HG03442 (cell line): ENCODE measurements around the gene TTC28.

Experiments used
- ATAC-seq: cut with Tn5 transposase; IDR thresholded peaks from one replicate; pipeline ENCODE4 v1.9.1; 2021; ENCODE audit warnings: mild to moderate bottlenecking, moderate library complexity; ENCODE audit not compliant: unreplicated experiment

TTC28 gene

DNA sequence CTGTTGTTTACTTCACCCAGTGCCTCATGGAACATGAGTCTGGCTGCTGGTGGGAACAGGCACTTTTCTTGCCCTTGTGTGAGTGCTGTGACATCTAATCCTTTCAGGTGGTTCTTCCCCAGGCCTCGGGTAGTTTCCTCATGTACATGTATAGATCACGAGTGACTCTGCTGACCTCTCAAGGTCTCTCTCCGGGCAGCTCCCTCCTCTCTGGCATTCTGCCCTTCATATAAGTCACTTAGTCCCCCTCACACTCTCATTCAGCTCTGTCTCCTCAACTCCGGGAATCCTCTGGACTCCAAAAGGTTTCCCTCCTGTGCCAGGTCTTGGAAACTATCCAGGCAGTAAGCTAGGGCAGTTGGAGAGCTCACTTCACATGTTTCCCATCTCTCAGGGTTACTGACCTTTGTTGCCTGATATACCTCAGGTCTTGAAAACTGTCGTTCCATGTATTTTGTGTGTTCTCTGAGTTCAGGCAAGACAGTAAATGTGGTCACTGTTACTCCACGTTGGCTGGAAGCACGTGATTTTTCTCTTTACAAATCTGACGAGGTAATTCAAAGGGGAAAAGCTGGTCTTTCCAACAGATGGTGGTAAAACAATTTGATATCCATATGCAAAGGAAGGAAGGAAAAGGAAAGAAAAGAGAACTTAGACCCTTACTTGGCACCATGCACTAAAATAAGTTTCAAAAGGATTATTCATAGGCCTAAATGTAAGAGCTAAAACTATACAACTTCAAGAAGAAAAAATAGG lies 720.1 kb downstream of the TTC28 start:
- no peak for ATAC-seq

DNA sequence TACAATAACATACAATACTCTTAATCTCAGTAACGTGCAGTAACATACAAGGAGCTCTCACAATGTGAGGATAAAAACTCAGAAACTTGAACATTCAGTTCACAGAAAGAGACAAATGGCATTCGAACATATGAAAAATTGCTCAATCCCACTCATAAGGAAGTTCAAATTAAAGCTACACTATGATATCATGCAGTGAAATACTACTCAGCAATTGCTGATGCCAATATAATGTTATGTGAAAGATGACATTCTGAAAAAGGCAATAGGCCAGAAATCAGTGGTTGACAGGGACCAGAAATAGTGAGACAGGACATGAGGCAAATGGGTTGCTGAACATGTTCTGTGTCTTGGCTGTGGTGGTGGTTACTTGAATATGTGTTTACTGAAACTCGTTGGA lies 726.9 kb downstream of the TTC28 start:
- no peak for ATAC-seq

DNA sequence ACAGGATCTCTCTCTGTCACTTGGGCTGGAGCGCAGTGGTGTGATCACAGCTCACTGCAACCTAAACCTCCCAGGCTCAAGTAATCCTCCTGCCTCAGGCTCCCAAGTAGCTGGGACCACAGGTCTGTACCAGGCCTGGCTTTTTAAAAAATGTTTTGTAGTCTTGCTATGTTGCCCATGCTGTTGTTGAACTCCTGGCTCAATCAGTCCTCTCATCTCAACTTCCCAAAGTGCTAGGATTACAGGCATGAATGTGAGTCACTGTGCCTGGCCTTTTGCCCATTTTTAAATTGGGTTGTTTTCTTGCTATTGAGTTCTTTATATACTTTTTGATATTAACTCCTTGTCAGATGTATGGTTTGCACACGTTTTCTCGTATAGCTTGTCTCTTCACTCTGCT lies 727.5 kb downstream of the TTC28 start:
- ATAC-seq: no peak

DNA sequence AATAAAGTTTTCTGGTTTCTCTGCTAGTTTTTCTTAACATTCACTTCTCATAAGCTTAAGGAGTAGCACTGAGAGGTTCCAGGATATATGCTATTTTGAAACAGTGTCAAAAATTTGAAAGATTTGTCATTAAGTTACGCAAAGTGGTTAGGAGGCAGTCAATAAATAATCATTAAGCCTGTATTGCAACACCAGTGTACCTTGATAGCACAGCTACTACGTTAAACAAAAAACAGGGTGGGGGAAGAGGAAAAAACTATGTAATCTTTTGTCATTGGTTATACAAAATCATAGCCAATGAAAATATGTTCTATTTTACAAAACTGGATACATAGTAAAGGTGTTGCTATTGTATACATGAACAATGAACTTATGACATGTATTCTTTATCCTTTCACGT lies 730.2 kb downstream of the TTC28 start:
- no peak for ATAC-seq

DNA sequence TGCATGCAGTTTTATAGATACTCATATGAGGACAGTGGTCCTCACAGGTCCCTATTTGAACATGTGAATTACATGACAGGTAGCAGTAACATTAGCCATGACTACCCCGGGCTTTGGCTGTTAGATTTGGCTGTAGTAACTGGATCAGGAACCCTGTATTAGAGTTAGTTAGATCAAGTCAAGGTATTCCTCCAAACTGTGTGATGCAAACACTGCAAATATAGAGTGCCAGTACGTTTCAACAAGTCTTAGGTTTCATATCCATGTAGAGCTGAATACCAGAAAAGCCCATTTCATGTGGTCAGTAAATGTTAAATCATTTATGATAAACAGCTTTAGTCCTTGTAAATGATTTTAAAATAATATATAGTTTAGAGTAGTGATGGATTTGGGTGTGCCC lies 731.1 kb downstream of the TTC28 start:
- ATAC-seq: no peak

DNA sequence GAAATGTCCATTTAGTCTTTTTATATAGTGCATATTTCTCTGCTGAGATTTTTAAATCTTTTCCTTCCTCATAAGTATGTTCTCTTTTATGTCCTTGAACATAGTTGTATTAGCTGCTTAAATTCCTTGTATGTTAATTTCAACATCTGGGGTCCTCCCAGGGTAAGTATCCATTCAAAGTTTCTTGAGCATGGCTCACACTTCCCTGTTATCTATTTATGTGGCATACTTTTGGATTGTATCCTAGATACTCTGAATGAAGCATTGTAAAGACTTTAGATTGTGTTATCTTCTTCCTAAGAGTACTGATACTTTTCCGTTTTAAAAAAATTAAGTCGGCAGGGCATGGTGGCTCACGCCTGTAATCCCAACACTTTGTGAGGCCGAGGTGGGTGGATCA lies 732.2 kb downstream of the TTC28 start:
- no peak for ATAC-seq

DNA sequence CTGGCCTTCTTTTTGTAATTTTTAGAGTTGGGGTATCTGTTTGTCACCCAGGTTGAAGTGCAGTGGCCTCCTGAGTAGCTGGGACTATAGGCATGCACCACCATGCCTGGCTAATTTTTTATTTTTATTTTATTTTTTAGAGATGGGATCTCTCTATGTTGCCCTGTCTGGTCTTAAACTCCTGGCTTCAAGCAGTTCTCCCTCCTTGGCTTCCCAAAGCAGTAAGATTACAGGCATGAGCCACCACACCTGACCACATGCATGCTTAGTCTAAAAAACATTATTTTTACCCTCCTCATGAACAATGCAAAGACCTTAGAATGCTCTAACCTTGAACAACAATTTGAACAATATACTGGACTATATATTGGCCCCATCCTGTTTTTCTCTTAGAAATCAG lies 738.5 kb downstream of the TTC28 start:
- no peak for ATAC-seq

DNA sequence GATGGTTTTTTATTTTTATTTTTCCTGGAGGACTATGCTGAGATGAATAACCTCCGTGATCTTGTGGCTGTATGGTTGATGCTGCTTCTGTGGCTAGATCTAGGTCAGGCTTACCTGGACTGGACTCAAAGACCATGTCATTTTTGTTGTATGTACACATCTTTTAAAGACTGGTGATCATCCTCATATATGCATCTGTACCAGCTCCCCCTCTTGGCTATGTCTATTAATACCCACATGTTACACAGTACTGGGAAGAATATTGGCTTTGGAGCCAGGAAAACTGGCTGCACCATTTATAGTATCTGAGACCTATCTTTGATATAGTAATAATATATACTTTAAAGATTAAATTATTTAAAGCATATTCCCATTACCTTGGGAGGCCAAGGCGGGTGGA lies 742.2 kb downstream of the TTC28 start:
- no peak for ATAC-seq

DNA sequence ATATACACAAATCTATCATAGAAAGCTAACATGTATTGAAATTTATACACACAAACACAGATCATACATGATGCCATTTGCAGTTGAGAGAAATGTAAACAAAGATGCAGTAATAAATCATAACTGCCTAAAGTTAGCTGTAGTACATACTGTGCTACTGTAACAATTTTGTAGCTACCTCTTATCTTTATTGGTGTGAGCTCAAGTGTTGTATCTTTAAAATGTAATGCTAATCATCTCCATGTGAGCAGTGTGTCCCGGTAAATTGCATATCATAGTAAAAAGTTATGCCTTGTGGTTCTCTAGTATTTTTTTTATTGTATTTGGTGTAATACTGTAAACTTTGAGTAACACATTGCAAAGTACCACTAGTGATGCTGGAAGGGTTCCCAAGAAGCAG lies 743.7 kb downstream of the TTC28 start:
- ATAC-seq: no peak

DNA sequence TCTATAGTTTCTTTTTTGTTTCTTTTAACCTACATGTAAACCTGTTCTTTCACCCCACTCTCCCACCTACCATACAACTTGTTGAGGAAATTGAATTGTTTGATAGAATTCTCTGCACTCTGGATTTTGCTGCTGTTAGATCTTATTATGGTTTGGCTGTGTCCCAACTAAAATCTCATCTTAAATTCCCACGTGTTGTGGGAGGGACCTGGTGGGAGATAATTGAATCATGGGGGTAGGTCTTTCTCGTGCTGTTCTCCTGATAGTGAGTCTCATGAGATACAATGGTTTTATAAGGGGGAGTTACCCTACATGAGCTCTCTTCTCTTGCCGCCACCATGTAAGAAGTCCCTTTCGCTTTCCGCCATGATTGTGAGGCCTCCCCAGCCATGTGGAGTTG lies 745.6 kb downstream of the TTC28 start:
- ATAC-seq: no peak

DNA sequence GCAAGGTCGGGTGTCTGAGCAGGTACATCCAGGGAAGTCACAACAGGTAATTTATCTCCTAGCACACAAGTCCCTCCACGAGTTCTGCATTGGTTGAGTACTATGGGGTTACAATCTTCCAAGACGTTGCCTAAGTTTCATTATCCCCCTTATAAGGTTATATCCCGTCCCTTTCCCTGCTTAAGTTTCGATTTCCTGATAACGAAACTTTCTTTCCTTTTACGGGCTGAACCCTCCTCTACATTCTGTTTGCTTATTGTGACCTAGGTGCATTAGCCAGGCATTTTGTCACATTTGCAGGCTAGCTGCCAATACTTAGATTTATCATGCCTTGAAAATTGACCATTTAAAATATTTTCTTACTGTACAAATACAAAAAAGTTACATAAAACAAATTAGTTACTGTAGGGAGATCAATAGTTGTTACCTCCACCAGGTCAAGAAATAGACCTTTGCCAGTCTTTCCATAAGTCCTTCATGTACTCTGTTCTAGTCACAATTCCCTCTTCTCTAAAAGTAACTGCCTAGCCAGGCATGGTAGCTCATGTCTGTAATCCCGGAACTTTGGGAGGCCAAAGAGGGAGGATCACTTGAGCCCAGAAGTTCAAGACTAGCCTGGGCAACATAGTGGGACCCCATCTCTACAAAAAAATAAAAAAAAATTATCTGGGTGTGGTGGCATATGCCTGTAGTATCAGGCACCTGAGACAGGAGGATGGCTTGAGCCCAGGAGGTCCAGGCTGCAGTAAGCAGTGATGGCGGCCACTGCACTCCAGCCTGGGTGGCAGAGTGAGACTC lies 746.3 kb downstream of the TTC28 start:
- ATAC-seq: no peak

DNA sequence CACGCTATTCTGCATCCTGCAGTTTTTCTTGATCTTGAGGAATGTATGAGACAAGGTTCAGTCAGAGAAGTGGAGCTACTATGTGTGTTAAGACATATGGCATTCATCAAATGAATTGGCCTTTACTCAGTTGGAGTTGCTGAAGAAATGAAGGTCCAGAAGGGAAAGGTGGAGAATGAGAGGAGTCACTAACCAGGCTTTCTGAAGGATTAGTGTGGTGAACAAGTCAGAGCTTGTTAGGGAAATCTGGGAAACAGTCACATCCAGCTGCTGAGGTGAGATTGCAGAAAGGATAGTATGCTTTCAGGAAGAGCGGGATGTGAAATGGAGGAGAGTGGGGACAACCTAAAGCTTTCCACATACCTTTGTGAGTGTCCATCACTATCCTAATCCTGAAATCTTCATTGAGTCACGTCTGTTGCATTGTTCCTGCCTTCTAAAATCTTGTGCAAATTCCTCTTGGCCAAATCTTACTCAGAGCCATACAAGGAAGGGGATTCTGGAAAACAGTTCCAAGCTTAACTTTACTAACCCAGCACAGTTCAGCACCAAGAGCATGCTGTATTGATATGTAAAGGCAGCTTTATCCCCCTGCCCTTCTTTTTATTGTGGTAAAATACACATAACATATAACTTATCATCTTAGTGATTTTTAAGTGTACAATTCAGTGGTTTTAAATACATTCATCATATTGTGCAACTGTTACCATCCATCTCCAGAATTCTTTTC lies 749.1 kb downstream of the TTC28 start:
- no peak for ATAC-seq
